Amniotic epithelial cell (primary cell): Measurements from ENCODE around the gene TADA3.
"Not testable (repeated sequence)": the region's sequence is repeated elsewhere in the genome, so short reads cannot be mapped to it uniquely, and the experiment has no call there.

Experiments
- DNase-seq: peaks from one replicate; pipeline ENCODE4 v3.0.0-alpha.2; 2010; ENCODE audit warnings: low read depth

The TADA3 gene

DNA sequence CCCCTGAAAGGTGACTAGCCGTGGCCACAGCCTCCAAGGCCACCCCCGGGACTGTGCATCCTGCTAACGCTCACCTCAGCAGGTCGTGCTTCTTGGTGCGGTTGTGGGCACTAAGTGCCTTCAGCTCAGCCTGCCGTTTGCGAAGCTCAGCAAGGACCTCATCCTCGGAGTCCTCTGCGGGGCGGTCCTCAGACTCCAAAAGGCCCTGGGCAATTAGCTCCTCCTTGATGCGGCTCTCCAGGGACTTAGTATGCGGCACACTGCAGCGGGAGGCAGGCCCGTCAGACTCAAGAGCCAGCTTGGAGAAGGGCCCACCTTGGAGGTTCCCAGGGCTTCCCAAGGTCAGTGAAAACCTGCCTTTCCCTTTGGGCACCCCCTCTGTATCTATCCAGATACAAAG is 8.3 kb downstream of the TADA3 start:
- DNase-seq: no peak

DNA sequence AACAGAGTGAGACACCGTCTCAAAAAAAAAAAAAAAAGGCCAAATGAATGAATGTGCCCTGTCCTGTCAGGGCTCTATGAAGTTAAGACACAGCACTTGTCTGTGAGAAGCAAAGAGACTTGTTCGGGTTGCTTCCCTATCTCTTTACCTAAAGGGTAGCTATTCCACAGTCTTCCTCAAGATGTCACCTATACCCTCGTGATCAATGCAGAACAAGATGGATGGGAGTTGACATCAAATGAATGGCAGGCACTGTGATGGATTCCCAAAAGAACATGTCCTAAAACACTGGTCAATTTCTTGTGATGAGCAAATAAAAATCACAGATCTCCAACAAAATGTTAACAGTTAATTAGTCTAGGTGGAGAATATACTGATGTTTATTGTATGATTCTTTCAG is 9.5 kb downstream of the TADA3 start:
- DNase-seq: no peak

GRCh38 chr3:9781978-9782603 is 10.2 kb downstream of the TADA3 start:
- DNase-seq: no peak

DNA sequence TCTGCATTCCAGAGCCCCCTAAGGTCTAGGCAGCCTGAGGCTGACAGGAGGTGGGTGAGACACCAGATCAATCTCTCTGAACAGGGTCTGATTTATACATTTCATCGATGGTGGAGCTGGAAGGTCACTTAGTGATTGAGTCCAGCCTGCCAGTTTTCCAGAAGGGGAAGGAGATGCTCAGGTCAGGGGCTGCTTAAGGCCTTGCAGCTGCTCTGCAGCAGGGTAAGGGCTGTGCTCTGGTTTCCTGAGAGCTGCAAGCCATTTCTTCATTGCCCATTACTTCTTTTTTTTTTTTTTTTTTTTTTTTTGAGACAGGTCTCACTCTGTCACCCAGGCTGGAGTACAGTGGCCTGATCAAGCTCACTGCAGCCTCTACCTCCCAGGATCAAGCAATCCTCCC is 10.7 kb downstream of the TADA3 start:
- no peak for DNase-seq

GRCh38 chr3:9780910-9781309 is 11.4 kb downstream of the TADA3 start:
- DNase-seq: no peak

GRCh38 chr3:9780458-9780812 is 11.8 kb downstream of the TADA3 start:
- no peak for DNase-seq

DNA sequence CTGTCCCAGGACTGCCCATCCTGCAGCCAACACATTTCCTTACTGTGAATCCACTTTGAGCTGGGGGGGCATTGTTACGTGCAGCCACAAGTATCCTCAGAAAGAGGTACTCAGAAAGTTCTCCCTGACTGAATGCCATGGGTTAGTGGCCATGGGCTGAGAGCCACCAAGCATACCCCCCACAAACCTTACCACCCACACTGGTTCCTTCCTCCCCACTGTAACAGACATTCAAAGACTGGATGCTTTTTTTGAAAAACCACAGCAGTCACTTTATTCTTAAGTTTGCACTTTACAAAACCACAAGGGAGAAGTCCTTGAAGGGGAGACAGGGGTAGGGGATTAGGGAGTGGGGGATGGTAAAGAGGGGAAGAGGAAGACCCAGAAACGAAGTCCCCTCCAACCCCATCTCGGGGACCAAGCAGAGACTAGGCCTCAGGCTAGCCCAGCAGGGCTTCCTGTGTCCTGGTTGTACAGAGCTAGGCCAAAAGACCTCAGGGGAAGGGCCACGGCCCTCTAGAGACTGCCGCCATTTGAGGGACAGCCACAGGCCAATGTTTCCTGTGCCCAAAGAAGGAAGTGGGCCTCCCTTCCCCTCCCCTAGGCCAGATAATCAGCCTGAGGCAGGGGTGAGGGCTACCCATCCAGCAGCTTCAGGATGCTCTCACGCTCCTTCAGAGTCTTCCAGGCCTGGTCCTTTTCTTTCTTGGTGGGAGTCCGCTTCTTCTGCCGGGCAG is 12.4 kb downstream of the TADA3 start:
- no peak for DNase-seq

GRCh38 chr3:9779075-9779593 is 13.1 kb downstream of the TADA3 start:
- no peak for DNase-seq

DNA sequence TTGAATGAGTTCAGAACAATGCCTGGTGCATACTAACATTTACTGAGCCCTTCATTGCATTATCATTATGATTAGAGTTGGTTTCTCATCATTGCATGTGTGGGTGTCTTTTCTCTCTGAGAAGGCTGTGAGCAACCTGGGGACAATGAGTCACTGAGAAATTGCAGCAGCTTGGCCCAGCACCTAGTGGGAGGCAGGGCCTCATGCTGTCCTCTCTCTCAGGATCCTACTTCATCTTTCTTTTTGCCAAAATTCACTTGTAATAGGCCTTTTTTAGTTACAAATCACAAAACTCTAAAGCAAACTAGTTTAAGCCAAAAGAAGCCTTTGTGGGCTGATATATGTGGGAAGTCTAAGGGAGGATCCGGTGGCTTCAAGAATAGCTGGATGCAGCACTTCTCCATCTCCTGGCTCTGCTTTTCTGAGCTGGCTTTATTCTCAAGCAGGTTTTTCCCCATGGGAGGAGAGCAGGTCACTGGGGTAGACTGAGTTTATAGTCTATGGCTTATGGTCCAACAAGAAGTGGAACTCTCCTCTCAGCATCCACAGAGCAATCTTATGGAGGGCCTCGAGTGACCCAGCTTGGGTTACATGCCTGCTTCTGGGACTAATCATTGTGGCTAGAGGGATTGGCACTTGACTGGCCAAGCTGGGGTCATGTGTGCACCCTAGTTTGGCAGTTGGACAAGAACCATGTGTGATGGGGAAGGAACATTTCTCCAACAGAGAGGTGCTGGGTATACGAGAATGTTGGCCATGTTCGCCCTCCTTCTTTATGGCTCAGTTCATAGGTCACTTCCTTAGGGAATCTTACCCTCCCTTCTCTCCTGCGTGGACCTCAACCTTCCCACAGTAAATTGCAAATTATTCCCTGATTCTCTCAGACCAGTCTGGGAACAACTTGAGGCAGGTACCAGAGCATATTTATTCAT is 13.9 kb downstream of the TADA3 start:
- DNase-seq: peak; percentile 69

GRCh38 chr3:9777694-9778021 is 14.6 kb downstream of the TADA3 start:
- DNase-seq: no peak

DNA sequence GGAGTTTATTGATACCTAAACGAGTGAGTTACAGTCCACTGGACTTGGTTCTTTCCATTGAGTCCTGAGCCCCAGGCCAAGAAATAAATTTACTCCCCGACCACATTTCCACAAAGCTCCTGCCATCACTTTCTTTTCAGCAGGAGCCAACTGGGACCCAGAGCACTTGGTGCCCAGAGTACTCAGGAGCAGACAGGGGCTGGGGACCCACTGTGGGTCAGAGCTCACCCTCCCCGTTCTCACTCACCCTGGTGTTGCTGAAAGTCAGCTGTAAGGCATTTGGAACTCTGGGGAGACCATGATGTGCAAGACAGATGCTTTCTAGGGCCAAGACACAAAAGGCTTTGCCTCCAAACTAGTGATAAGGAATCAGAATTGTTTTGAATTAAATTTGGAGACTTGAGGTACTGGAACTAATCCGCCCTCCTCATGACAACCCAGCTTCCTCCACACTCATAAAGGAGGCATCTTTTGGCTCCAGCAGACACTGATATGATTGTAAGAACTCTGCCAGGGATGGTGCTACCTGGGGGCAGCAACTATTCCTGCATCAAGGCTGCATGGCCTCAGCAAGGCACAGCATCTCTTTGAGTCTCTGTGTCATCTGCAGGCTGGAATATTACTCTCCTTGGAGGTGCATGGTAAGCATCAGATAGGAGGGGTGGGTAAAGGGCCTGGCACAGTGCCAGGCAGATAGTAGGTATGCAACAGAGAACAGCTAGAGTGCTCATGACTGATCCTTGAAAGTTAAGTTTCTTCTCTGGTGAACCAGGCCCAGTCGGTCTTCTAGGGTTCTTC is 15.2 kb downstream of the TADA3 start:
- DNase-seq: no peak

GRCh38 chr3:9771007-9771406 is 21.3 kb downstream of the TADA3 start:
- not testable (repeated sequence) for DNase-seq

GRCh38 chr3:9770276-9770812 is 21.9 kb downstream of the TADA3 start:
- no peak for DNase-seq

DNA sequence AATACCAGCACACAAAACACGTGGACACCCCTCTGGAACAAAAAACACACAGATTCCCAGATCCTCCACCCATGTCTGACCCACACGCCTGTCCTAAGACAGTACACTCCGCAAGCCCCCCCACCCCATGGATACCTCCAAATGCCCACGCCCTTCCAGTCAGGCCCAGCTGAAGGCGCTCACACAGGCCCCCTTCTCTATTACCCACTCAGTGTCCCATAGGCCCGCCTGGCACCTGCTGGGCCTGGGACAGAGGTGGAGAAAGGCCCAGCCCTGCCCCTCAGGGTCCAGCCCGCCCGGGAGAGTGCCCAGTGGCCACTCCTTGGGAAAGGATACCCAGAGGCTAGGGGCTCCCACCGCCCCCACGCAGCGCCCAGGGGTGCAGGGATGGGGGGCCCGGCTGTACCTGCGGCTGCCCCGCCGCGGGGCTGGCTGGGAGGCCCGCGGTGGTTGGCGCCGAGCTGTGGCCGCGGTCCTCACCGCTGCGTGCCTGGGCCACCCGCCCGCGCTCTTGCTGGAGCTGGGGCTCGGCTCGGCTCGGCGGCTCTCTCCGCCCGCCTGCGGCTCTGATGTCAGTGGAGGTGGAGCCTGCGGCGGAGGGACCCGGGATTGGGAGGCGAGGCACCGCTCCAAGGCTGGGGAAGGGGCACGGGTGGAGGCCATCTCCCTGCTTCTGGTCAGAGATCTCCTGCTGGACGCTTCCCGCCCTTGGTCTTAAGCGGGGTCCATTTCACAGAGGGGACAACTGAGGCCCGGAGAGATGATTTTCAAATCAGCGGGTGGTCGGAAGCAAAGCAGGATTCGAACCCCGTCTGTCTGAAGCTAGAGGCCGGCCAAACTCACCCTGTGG is 22.6 kb downstream of the TADA3 start, which contains the start of gene CAMK1:
Gene CAMK1 (minus strand): TSS at position 522 of the 850 bp plus-strand sequence. CDS start 2,198 bp downstream, outside the sequence.
- DNase-seq: peak; percentile 42

DNA sequence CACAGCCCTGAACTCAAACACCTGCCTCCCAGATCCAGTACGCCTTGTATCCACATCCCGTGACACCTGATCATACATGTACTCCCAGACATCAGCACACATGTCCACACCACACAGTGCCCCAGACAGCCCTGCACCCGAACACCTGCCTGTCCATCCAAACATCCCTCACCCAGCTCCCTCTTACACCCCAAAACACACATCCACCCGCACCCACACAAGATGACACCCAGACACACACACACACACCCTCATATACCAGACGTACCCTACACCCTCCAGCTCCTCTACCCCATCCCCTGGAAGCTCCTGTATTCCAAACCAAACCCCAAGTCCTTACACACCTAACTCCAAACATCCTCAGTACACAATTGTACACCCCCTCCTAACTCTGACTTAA is 23.3 kb downstream of the TADA3 start:
- no peak for DNase-seq

- no peak for DNase-seq
These were observed 24.0 kb downstream of the TADA3 start for GRCh38 chr3:9768141-9768775.

DNA sequence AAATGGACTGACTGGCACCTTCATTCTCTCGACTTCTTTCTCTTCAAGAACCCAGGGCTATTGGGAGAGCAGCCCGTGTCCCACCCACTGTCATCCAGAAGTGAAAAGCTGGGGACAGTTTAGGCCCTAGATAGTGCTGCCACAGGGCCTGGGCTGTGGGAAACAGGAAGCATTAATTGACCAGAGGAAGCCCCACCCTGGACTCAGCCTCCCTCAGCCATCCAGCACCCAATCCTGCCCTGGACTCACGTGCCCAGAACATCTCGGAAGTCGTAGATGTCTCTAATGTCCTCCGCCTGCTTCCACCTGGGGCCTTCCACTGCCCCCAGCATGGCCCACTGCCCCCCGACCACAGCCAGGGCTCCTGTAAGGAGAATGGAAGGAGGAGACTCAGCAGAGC is 24.9 kb downstream of the TADA3 start:
- DNase-seq: no peak

- peak; percentile 41 for DNase-seq
These were observed 26.4 kb downstream of the TADA3 start for GRCh38 chr3:9765865-9766264.

DNA sequence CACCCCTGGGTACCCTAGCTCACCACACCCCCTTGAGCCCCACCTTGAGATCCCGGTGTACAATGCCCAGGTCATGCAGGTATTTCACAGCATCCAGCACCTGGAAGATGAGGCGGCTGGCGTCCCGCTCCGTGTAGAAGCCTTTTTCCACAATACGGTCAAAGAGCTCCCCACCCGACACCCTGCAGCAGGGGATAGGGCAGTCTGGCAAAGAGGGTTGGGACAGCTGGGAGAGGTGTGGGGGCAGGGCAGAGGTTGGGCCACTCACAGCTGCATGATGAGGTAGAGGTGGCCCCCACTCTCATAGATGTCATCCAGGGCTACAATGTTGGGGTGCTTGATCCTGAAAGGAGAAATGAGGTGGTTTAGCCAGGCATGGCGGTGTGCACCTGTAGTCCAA is 29.4 kb downstream of the TADA3 start:
- DNase-seq: no peak

- DNase-seq: no peak
These were observed 30.4 kb downstream of the TADA3 start for GRCh38 chr3:9761919-9762318.
